HG03196 (cell line): ENCODE results near the gene GSDMA.
A peak's percentile ranks its signal among the peaks of the same experiment; 100 is the strongest.
"Not testable (repeated sequence)": the region's sequence is repeated elsewhere in the genome, so short reads cannot be mapped to it uniquely, and the experiment has no call there.

ENCODE experiments used
- ATAC-seq: cut with Tn5 transposase; IDR thresholded peaks from one replicate; pipeline ENCODE4 v1.9.1; 2021; ENCODE audit not compliant: unreplicated experiment

Gene GSDMA

DNA sequence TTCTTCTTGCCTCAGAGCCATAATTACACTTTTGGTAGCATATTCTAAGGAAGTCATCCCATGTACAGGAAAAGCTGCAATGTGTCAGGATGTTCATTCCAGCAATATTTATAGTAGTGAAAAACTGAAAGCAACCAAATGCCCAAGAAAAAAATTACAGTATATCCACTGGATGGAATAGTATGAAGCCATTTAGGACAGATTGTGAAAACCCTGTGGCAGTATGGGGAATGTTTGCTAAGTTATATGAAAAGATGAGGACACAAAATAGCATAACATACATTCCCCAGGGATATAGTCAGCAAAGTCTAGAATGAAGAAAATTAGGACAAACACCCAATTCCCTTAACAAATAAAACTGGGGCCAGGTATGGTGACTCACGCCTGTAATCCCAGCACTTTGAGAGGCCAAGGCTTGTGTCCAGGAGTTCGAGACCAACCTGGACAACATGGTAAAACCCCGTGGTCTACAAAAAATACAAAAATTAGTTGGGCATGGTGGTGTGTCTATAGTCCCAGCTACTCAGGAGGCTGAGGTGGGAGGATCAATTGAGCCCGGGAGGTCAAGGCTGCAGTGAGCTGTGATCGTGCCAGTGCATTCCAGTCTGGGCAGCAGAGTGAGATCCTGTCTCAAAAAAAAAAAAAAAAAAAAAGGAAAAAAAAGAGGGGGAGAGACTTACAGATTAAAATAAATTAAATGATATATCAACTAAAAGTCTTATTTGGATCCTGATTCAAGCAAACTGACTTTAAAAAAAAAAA lies 33.0 kb upstream of the GSDMA start:
- no peak for ATAC-seq

GRCh38 chr17:39933912-39934311 lies 28.9 kb upstream of the GSDMA start:
- no peak for ATAC-seq

- ATAC-seq, result no peak
Measured at GRCh38 chr17:39934324-39934723, 28.5 kb upstream of the GSDMA start.

DNA sequence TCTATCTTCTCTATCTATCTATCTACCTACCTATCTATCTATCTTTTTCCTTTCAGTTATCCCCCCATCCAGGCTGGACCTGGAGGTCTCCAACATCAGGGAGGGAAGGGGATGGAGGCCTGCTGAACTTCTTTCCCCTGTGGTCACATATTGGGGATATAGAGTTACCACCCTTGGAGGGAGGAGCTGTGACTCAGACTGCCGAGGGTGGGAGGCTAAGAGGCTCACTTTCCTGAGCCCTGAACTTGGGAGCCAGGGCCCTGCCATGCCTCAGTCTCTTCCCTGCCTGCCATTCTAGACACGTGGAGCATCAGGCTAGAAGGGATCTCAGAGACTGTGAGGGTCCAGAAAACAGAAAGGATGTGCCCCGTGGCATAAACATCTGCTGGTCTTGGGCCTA lies 26.9 kb upstream of the GSDMA start:
- no peak for ATAC-seq

GRCh38 chr17:39937447-39937846 lies 25.4 kb upstream of the GSDMA start:
- no peak for ATAC-seq

GRCh38 chr17:39938140-39938869 lies 24.5 kb upstream of the GSDMA start:
- no peak for ATAC-seq

DNA sequence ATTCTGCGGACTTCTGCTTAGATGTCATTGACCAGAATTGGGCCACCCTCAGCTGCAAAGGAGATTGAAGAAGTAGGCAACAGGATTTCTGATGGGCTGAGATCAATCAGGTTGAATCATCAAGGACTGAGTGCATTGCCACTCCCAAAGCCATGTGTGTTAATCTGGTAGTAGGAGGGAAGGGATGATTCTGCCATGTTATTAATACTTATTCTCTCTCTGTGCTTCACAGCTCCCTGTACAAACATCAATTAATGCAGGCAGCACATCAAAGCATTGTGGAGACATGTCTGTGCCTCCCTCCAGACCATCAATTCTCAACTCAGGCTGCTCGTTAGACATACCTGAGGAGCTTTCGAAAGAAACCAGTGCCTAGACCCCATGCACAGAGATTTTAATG lies 23.7 kb upstream of the GSDMA start:
- ATAC-seq, result no peak

- no peak for ATAC-seq
Measured at GRCh38 chr17:39939588-39940419, 23.0 kb upstream of the GSDMA start.

GRCh38 chr17:39943702-39944392 lies 19.0 kb upstream of the GSDMA start:
- no peak for ATAC-seq

DNA sequence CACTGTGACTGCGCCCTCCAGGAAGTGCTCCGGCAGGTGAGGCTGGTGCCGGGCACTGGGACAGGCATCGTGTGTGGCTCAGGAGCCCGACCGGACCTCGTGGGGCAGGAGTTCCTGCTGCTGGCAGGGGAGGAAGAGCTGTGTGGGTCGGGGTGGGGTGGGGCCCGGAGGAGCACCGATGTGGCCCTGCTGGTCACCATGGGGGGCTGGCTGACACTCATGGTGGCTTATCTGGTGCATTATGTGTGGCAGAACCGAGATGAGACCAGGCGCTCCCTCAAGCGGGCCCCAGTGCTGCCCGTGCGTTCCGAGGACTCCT lies 18.5 kb upstream of the GSDMA start:
- ATAC-seq, result no peak

DNA sequence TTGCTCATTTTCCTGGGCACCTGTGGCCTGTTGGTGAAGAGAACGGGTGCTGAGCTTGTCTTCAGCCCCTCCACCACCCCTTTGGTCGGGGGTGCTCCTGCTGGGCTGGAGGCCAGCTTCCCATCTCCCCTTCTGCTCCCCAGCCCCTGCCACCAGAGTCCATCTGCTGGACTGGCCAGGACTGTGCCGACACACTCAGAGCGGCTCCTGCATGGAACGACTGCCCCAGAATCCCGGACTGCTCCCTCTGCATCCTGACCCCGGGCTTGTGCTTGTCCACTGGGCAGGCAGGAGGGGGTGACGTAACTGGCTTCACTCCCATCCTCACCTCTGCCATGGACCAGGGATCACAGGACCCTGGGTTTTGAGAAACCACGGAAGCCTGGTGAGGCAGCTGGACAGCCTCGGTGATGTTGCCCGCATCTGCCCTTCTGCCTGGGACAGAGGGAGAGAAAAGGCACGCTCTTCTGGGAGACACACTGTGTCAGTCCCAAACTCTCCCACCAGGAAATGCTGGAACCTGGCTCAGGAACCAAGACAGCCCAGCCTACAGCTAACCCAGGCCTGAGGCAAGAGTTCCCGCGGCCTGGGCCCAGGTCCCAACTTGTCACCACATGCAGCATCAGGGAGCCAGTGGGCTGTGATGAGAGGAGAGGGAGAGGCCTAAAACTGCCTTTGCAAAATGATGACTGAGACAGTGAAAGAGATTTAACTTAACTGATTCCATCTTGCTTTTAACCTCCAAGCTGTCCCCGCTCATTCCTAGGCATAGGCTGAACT lies 16.1 kb upstream of the GSDMA start:
- ATAC-seq, result no peak

GRCh38 chr17:39948489-39948828 lies 14.3 kb upstream of the GSDMA start:
- ATAC-seq, result not testable (repeated sequence)

- ATAC-seq, result no peak
Measured at GRCh38 chr17:39949028-39949427, 13.8 kb upstream of the GSDMA start.

GRCh38 chr17:39950871-39951348 lies 11.9 kb upstream of the GSDMA start:
- ATAC-seq, result no peak

- no peak for ATAC-seq
Measured at GRCh38 chr17:39951924-39952679, 10.7 kb upstream of the GSDMA start.

DNA sequence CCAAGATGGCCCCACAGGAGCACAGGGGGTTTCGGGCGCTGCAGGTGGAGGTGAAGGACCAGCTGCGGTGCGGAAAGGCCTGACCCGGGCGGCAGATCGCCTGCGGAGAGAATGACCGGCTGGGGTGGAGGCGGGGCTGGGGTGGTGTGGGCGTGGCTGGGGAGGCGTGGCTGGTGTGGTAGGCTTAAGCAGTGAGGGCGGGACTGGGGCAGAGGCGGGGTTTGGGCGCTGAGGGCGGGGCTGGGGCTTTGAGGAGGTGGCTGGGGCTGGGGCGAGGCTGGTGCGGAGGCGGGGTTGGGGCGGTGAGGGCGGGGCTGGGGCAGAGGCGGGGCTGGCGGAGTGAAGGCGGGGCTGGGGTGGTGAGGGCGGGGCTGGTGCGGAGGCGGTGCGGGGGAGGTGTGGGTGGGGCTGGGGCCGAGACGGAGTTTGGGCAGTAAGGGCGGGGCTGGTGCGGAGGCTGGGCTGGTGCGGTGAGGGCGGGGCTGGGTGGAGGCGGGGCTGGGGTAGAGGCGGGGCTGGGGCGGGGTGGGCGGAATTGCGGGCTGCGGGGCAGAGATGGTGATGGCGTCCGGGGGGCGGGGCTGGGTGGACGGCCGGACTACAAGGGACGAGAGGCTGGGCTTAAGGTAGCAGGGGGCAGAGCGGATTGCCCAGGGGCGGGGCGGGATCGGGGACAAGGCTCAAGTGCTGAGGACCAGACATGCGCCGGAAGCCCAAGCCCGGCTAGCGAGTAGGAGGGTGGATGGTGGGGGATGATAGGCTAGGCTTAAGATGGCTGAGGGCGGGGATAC lies 9.9 kb upstream of the GSDMA start:
- peak; percentile 69 for ATAC-seq

DNA sequence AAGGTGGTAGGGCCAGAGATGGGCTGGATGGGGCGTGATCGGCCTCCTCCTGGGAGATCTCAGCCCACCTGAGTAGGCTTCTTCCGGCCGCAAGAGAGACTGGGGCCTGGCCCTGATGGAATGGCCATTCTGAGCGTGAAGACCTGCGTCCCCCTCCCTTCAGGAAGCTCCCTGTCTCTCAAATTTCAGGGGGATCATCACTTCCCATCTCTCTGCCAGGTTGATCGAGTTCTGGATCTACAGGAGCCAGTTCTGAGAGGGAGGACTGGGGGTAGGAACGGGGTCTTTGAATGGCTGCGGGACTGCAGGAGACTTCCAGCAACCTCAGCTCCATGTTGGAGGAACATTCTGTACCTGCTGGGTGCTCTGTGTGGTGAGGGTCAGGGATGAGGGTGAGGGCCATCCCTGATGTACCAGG lies 9.3 kb upstream of the GSDMA start:
- ATAC-seq, result no peak

- ATAC-seq, result no peak
Measured at GRCh38 chr17:39954876-39955275, 7.9 kb upstream of the GSDMA start.

DNA sequence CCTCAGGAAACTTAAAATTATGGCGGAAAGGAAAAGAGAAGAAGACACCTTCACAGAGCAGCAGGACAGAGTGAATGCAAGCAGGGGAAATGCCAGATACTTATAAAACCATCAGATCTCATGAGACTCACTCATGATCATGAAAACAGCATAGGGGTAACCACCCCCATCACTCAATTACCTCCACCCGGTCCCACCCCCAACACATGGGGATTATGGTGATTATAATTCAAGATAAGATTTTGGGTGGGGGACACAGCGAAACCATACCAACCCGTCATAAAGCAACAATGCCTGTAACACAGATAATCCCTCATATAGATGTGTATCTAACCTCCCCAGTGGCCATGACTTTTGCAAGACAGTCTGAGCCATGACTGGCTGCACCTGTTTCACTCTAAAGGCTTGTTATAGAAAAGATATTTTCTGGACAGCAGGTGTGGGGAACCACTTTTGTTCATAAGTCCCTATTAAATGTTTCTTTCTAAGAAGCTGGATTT lies 7.0 kb upstream of the GSDMA start:
- no peak for ATAC-seq
